DND-41 (cell line): ENCODE results near the gene CXXC4.

Experiments used
- ATAC-seq: fragments of 200-7000 bp; cut with Tn5 transposase; 3 replicates; pipeline ENCODE4 v1.9.1; 2021; ENCODE audit warnings: low read depth; ENCODE audit not compliant: insufficient read depth
- DNase-seq: peaks from one replicate; pipeline ENCODE4 v3.0.0-alpha.2; 2020
- H2AFZ ChIP-seq: 2 replicates; pipeline ENCODE4 v1.6.0; 2012; ENCODE audit warnings: low read depth, low read length
- H3K27ac ChIP-seq: 2 replicates; pipeline ENCODE4 v1.5.1; 2012; ENCODE audit warnings: low read length, inconsistent platforms
- H3K27me3 ChIP-seq: fragments of 200-600 bp; sonication (generic); 2 replicates; pipeline ENCODE4 v1.6.0; 2012; ENCODE audit warnings: low read length, mild to moderate bottlenecking, inconsistent platforms; ENCODE audit not compliant: insufficient read depth, poor library complexity
- H3K36me3 ChIP-seq: 2 replicates; pipeline ENCODE4 v1.5.1; 2012; ENCODE audit warnings: low read length, inconsistent platforms; ENCODE audit not compliant: insufficient read depth
- H3K4me1 ChIP-seq: 2 replicates; pipeline ENCODE4 v1.5.1; 2012; ENCODE audit warnings: mild to moderate bottlenecking, low read length; ENCODE audit not compliant: insufficient read depth
- H3K4me2 ChIP-seq: 2 replicates; pipeline ENCODE4 v1.6.0; 2012; ENCODE audit warnings: mild to moderate bottlenecking, moderate library complexity, low read length, inconsistent platforms; ENCODE audit not compliant: insufficient read depth
- H3K4me3 ChIP-seq, 2 experiments: fragments of 200-600 bp in 1 of 2; shearing (Covaris generic) in 1 of 2; 2 replicates each; pipeline ENCODE4 v1.5.1; 2012 to 2016; ENCODE audit warnings: inconsistent platforms in 2 of 2, low read length in 2 of 2, mild to moderate bottlenecking in 2 of 2, low read depth in 1 of 2, moderate library complexity in 1 of 2
- H3K79me2 ChIP-seq: 2 replicates; pipeline ENCODE4 v1.6.0; 2012; ENCODE audit warnings: low read length, inconsistent platforms; ENCODE audit not compliant: insufficient read depth
- H3K9ac ChIP-seq: 2 replicates; pipeline ENCODE4 v1.6.0; 2012; ENCODE audit warnings: low read depth, mild to moderate bottlenecking, inconsistent platforms, low read length, moderate library complexity
- H3K9me3 ChIP-seq: 2 replicates; pipeline ENCODE4 v1.5.1; 2012; ENCODE audit warnings: low read length, moderate library complexity, mild to moderate bottlenecking, inconsistent platforms; ENCODE audit not compliant: insufficient read depth, severe bottlenecking
- H4K20me1 ChIP-seq: 2 replicates; pipeline ENCODE4 v1.6.0; 2012; ENCODE audit warnings: low read length; ENCODE audit not compliant: insufficient read depth
- EZH2 ChIP-seq: IDR thresholded peaks from 3 replicates; pipeline ENCODE4 v1.6.1; 2012; ENCODE audit warnings: borderline replicate concordance, low read depth, mild to moderate bottlenecking, moderate library complexity, low read length, inconsistent platforms; ENCODE audit not compliant: severe bottlenecking
- TF ChIP-seq, protein P1 (sequence below): IDR thresholded peaks from 2 replicates; pipeline ENCODE4 v1.5.1; 2012; ENCODE audit warnings: borderline replicate concordance, low read length, moderate library complexity, mild to moderate bottlenecking; ENCODE audit not compliant: poor library complexity, severe bottlenecking; ENCODE audit errors: extremely low read depth

Gene CXXC4

DNA sequence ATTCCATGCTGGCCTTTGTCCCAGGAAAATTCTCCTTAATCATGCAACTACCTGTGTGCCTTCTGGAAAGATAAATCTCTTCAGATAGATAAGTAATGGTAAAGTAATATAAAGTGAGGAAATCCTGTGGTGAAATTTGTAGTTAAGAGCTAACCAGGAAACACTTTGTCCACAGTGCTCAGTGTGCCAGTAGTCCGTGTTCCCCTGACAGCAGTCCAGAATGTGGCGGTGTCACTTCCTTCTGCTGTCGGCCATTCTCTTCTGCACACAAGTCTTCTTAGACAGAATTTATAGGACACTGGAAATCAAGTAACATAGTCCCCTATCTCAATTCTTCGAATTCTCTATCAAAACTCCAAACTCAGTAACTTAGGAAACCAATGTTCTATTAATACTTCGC, 5.7 kb upstream of the CXXC4 start:
- H3K27ac ChIP-seq: no peak overlapping the region
- H3K4me3 ChIP-seq: no peak overlapping the region
- DNase-seq: no peak
- H3K4me2 ChIP-seq: no peak overlapping the region
- TF ChIP-seq, protein P1, sequence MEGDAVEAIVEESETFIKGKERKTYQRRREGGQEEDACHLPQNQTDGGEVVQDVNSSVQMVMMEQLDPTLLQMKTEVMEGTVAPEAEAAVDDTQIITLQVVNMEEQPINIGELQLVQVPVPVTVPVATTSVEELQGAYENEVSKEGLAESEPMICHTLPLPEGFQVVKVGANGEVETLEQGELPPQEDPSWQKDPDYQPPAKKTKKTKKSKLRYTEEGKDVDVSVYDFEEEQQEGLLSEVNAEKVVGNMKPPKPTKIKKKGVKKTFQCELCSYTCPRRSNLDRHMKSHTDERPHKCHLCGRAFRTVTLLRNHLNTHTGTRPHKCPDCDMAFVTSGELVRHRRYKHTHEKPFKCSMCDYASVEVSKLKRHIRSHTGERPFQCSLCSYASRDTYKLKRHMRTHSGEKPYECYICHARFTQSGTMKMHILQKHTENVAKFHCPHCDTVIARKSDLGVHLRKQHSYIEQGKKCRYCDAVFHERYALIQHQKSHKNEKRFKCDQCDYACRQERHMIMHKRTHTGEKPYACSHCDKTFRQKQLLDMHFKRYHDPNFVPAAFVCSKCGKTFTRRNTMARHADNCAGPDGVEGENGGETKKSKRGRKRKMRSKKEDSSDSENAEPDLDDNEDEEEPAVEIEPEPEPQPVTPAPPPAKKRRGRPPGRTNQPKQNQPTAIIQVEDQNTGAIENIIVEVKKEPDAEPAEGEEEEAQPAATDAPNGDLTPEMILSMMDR: no peak
- no peak for TF ChIP-seq EZH2
- H3K4me1 ChIP-seq: no peaks in the 10 kb centered on the region
- no peaks in the 10 kb centered on the region for H3K79me2 ChIP-seq
- no peak overlapping the region for H3K9ac ChIP-seq
- no peak for ATAC-seq
- H3K36me3 ChIP-seq: no peaks in the 10 kb centered on the region
- no peaks in the 10 kb centered on the region for H3K9me3 ChIP-seq
- H4K20me1 ChIP-seq: no peaks in the 10 kb centered on the region
- H2AFZ ChIP-seq: no peak overlapping the region
- H3K27me3 ChIP-seq: no peaks in the 10 kb centered on the region

DNA sequence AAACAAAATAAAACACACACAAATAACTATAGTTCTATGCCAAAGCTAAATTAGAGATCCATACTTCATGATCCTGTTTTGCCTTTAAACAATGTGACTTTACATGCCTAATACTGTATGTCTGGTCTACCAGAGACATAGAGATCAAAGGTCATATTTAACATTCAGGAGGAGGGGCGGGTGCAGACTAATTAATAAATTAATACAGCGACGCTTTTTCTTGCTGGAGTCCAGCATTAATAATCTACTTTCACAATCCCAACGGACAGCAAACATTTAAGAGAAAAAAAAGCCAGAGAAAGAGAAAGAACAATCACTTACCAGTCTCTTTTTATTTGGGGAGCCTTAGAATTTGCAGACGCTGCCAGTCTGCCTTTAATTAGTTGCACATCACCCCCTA, 509 bp downstream of the CXXC4 start:
- no peak overlapping the region for H3K4me3 ChIP-seq
- no peak overlapping the region for H3K9ac ChIP-seq
- no peak overlapping the region for H2AFZ ChIP-seq
- peaks cover 10% of the 10 kb centered on the region for H3K27me3 ChIP-seq
- no peaks in the 10 kb centered on the region for H3K79me2 ChIP-seq
- ATAC-seq (no peak), DNase-seq (no peak)
- no peak overlapping the region for H3K27ac ChIP-seq
- H4K20me1 ChIP-seq: no peaks in the 10 kb centered on the region
- no peak overlapping the region for H3K4me2 ChIP-seq
- TF ChIP-seq, protein P1: no peak
- no peak for TF ChIP-seq EZH2
- no peaks in the 10 kb centered on the region for H3K9me3 ChIP-seq
- no peaks in the 10 kb centered on the region for H3K36me3 ChIP-seq
- H3K4me1 ChIP-seq: peaks cover 16% of the 10 kb centered on the region

DNA sequence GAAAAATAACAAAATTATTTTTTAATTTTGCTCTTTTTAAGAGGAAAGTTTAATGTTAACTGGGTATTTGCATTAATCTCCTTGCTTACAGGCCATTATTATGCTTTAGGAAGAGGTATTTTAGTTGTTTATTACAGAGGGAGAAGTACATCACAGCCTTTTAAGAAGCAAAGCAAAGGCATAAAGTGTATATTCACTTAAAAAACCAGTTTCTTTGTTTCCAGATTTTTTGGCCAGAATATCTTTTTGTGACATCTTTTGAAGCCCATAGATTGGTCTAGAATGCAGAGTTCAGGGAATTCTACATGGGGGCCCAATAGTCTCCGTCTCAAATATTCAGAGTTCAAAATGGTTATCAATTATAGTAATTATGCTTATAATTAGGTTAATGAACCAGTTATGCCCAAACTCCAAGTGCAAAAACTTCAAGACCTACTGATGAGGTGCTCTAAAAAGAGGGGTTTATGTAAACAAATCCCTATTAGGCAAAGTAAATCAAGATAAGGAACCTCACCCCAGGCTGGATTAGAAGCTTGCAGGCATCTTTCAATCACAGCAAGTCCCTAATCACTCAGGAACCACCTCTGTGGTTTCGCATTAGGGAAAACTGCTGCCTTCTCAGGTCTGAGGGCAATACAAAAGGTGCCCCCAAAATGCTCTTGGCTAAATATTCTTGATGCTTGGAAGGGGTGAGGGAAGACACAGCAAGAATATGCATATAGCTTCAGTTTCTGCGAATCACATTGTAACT, 1.4 kb downstream of the CXXC4 start:
- TF ChIP-seq EZH2: no peak
- TF ChIP-seq, protein P1: no peak
- Histone ChIP-seq H3K4me3 (no peak overlapping the region), H3K36me3 (no peaks in the 10 kb centered on the region), H3K4me1 (peaks cover 16% of the 10 kb centered on the region), H2AFZ (no peak overlapping the region), H3K9me3 (no peaks in the 10 kb centered on the region), H3K27ac (no peak overlapping the region), H3K79me2 (no peaks in the 10 kb centered on the region), H3K4me2 (no peak overlapping the region), H3K9ac (no peak overlapping the region), H4K20me1 (no peaks in the 10 kb centered on the region), H3K27me3 (peaks cover 10% of the 10 kb centered on the region)
- DNase-seq: no peak
- ATAC-seq: no peak
